SIG-M5 treated with dmso at 0.1 percent for 504 hours (cell line): Measurements from ENCODE around the gene CCL8.
"Not testable (repeated sequence)": the region's sequence is repeated elsewhere in the genome, so short reads cannot be mapped to it uniquely, and the experiment has no call there.

Experiments used
- DNase-seq: peaks from one replicate; lab custom pipeline; 2025; ENCODE audit not compliant: unreplicated experiment; lab: John Stamatoyannopoulos, UW

Gene CCL8

DNA sequence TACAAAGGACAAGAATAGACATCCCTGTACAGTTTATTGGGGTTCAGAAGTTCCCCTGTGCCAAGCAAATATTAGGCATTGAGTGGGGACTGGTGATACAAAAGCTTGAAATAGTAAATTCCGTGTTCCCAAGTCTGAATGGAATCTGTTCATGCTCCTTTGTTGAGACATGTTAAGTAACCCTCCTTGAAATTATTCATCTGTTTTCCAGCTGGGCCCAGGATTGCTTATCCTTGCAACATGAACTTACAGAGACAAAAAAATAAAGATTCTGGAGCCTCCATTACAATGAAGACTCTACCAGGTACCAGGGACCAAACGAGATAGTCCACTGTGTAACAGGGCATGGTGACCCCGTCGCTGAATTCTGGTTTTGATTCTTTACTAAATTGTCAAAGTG lies 6.1 kb upstream of the CCL8 start:
- DNase-seq, result no peak

- DNase-seq, result peak; percentile 19
Measured at GRCh38 chr17:34314279-34314678, 5.0 kb upstream of the CCL8 start.

DNA sequence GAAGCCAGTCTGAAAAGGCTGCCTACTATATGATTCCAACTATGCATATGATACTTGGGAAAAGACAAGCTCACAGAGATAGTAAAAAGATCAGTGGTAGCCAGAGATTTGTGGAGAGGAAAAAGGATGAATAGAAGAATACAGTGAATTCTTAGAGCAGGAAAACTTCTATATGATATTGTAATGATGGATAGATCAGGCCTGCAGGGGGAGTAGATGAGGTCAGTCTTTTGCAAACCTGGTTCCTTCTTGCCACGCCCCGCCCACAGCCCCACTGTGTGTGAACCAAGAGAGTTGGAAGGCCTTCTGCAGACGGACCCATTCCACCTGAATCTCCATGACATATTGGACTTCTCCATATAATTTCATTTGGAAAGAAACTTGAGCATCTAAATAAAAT lies 761 bp upstream of the CCL8 start:
- peak; percentile 42 for DNase-seq

GRCh38 chr17:34321964-34322363 lies 2.7 kb downstream of the CCL8 start:
- DNase-seq, result no peak

DNA sequence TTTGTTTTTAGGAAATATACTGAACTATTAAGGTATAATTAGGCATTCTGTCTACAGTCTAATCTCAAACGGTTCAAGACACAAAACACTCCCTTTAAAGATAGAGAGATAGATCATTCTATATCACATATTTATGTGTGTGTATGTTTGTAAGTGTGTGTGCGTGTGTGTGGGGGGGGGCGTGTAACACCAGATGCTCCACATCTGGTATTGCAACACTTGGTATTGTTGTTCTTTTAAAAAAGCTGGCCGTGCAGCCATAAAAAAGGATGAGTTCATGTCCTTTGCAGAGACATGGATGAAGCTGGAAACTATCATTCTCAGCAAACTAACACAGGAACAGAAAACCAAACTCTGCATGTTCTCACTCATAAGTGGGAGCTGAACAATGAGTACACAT lies 8.3 kb downstream of the CCL8 start:
- not testable (repeated sequence) for DNase-seq

- no peak for DNase-seq
Measured at GRCh38 chr17:34337701-34338100, 18.5 kb downstream of the CCL8 start.

GRCh38 chr17:34339138-34339770 lies 20.0 kb downstream of the CCL8 start:
- DNase-seq, result no peak

DNA sequence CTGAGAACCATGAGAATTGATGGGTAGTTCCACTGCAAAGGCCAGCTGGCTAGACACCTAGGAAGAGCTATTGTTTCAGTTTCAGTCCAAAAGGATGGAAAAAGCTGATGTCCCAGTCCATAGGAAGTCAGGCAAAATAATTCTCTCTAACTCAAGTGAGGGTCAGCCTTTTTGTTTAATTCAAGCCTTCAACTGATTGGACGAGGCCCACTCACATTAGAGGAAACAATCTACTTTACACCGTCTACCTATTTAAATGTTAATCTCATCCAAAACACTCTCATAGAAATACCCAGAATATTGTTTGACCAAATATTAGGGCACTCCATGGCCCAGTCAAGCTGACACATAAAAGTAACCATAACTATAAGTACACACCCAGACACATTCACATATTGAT lies 22.7 kb downstream of the CCL8 start:
- no peak for DNase-seq

DNA sequence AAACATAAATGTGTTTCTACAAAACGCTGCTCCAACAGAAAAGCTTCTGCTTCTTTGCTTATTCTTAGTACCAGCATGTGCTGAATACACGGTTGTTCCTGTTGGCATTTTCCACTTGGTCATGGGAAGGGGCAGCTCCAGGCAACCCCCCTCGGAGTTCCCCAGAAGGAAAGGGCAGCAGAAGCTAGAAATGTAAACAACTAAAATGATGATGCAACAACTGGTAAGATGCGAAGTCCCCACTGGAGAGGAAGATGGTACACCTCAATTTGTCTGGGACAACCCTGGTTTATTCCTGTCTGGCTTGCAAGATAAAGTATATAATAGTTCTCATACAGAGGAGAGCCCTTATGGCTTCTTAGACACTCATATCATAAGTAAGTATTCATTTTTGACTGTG lies 27.8 kb downstream of the CCL8 start:
- DNase-seq, result no peak

GRCh38 chr17:34349751-34350150 lies 30.5 kb downstream of the CCL8 start:
- no peak for DNase-seq

DNA sequence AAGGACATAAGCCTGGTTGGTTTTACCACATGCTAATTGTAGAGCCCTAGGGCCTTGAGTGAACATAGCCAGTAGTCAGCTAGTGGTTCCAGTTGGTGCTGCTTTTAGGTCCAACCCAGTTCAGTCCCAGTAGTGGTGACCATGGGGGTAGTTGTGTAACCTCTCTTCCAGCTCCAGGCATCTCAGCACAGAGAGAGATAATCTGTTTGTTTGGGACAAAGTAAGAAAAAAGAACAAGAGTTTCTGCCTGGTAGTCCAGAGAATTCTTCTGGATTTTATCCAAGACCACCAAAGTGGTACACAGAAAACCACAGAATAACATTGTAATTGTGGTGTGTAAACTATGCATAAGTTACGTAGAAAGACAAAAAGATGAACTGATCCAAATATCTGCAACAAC lies 31.9 kb downstream of the CCL8 start:
- no peak for DNase-seq

- DNase-seq, result no peak
Measured at GRCh38 chr17:34352191-34352590, 33.0 kb downstream of the CCL8 start.

DNA sequence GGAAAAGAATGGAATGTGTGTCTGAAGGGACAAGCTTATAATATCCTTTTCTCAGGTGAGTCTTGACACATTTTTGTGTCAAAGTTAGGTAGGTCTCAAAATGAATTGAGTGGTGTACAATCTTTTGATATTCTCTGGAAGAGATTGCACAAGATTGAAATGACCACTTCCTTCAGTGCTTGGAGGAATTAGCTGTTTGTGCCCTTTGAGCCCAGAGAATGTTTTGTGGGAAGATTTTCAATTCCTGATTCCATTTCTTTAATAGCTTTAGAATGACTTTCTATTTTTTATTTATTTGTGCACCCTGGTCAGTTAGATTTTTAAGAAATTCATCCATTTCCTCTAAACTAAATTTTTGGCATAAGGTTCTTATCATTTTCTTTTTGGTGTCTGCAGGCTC lies 35.4 kb downstream of the CCL8 start:
- no peak for DNase-seq

DNA sequence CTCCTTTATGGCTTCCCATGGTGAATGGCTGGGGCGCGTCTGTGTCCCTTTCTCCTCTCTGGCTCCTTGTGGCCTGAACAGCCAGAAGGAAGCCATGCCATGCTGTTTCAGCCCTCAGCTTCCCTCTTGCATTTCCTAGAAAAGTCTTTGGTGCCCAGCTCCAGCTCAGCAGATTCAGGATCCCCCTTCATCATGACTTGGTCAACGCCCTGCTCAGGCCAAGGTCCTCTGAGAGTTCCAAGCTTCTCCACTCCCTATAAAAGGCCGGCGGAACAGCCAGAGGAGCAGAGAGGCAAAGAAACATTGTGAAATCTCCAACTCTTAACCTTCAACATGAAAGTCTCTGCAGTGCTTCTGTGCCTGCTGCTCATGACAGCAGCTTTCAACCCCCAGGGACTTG lies 37.0 kb downstream of the CCL8 start, which contains the start of gene CCL13:
Gene CCL13 (plus strand): TSS at position 287 of the 400 bp plus-strand sequence. CDS start 47 bp downstream, at position 334.
- no peak for DNase-seq

- DNase-seq, result no peak
Measured at GRCh38 chr17:34357398-34357797, 38.2 kb downstream of the CCL8 start.

DNA sequence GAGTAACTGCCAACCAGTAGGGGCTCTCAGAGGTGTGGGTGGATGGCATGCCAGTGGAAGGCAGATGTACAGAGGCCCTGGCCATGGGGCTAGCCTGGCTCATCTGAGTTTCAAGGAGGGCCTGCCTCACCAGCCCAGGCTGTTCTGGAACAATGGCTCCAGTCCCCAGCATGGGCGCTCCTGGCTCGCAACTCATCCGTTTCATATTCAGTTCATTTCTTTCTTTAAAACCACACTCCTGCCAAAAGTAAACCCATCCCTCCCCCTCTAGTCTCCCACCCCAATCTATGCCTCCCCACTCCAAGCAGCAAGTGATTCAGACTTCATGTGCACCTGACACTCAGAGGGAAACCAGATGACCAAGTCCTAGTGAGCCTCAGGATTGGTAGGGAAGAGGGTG lies 39.4 kb downstream of the CCL8 start:
- no peak for DNase-seq

DNA sequence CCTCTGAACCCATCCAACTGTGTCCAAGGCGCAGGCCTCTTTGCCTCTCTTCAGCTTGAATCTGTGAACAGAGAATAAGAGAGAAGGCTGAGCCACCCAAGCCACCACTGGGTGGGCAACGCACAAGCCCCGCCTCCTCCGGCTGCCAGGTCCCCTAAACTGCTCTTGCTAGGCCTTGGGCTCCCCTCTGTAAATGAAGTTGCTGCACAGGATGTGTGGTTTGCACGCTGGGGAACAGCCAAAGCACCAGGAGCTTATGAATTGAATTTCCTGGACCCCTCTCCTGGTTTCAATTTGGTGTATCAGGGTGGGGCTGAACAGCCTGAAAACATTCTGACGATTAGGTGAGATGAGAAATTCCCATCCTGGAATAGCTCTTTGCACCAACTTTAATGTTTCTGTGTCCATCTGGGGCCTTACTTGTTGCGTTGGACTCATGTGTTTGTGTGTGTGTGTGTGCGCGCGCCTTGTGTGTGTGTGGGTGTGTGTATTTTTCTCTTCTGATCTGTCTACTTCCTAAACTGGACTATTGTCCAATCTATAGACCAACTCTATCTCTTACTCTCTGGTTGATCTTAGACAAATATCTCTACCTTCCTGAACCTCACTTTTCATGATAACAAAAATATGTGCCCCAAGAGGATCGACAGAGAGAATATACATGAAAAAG lies 41.5 kb downstream of the CCL8 start:
- DNase-seq, result no peak

DNA sequence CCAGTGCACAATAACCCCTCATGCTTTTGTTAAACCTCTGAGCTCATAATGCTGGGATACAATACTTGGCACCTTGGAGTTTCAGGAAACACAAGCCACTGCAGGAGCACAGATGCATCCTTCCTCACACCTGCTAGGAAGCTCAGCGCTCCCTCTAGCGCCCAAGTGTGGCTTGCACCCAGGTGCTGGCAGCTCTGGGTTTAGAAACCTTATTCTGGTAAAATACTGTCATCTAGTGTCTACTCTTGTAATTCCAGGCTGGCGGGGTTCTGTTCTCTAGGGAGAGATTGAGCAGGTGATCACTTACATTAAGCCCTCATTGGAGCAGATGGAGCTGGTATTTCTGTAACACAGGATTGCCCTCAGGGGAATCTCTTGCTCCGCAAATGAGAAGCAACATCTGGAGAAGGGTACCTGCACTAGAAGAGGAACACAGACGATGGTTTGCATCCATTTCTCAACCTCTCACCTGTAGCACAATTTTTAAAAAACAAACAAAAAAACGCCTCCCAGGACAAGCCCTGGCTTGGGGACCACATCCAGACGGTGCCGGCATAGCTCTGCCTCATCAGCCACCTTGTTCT lies 42.3 kb downstream of the CCL8 start:
- peak; percentile 77 for DNase-seq

GRCh38 chr17:34363183-34363661 lies 44.0 kb downstream of the CCL8 start, which contains the start of gene CCL1:
CCL1 (minus strand) TSS chr17:34363233; CDS start chr17:34363161, 72 bp downstream.
- no peak for DNase-seq

DNA sequence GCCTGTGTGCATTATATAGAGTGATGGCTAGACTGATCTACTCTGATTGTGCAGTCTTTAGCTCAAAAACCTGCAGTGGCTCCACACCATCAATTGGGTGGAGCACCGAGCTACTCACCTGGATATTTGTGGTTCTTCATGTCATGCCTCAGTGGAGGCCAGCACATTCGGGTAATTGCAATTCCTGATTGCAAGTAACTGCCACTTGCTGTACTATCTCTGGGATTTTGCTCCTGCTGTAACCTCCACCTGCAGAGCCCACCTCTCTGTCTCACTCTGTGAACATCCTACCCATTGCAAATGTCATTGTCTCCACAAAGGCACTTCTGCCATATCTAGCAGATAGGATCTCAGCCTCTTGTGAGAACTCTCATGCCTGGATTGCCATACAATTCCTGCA lies 45.5 kb downstream of the CCL8 start:
- DNase-seq, result no peak

- no peak for DNase-seq
Measured at GRCh38 chr17:34365340-34365739, 46.1 kb downstream of the CCL8 start.

DNA sequence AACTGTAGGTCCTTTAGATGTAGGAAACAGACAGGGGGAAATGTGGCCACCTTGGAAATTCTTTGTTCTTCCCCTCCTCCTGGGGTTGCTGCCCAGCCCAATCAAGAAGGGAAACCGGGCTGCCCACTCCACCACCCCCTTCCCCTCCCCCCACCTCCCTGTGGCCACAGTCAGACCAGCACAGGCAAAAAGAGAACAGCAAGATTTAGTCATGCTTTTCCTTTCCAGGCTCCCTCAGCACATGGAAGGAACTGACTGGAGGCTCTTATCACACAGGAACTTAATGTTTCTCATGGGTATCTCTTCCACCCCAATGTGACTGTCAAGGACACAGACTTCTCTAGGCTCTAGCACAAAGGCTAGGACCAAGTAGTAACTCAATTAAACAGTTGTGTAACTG lies 46.8 kb downstream of the CCL8 start:
- no peak for DNase-seq
